HG02571 (cell line): ENCODE measurements around the gene FILIP1L.

ENCODE experiments used
- ATAC-seq: cut with Tn5 transposase; IDR thresholded peaks from one replicate; pipeline ENCODE4 v1.9.1; 2021; ENCODE audit warnings: mild to moderate bottlenecking, moderate library complexity; ENCODE audit not compliant: unreplicated experiment

FILIP1L gene

DNA sequence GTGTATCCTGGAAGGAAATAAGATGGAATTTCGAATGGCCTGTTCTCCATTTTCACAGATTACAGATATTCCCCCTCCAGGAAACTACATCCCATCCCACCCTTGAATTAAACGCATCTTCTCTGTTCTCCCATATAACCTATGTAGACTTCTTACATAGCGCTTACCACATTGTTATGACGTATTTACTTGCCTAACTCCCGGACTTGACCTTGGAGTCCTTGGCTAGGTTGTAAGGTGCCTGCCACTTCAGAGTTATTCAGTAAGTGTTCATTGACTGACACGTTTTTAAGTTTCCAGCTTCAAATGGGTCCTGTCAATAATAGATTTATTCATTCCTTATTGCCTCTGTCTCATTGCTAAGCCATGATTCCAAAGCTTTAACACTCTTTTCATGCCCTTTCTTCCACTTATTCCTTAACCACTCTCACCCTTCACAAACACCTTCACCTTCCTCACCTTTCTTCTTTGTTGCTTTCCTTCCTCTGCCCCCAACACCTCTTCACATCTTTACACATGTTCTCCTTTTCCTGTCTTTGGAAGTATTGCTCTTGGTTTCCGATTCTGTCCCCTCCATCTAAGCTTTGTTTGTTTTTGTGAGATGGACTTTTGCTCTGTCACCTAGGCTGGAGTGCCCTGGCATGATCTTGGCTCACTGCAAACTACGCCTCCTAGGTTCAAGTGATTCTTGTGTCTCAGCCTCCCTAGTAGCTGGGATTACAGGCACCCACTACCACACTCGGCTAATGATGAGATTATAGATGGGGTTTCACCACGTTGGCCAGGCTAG lies 158.3 kb downstream of the FILIP1L start:
- no peak for ATAC-seq

- ATAC-seq: no peak
Observed at GRCh38 chr3:99954914-99955644, 159.2 kb downstream of the FILIP1L start.

- no peak for ATAC-seq
Observed at GRCh38 chr3:99953596-99953995, 160.7 kb downstream of the FILIP1L start.

GRCh38 chr3:99952306-99952705 lies 162.0 kb downstream of the FILIP1L start:
- no peak for ATAC-seq

DNA sequence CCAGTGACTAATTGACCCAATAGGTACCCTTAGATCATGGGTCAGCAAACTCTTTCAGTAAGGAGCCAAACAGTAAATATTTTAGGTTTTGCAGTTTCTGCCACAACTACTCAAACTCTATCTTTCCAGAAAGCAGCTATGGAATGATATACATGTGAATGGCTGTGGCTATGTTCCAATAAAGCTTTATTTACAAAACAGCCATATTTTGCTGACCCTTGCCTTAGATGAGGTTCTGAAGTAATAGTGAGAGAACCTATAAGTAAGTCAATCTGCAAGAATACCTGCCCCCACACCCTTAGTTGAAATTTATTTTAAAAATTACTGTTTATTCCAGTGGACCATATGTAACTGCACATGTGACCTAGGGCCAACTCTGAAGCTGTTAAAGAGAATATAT lies 162.6 kb downstream of the FILIP1L start:
- ATAC-seq: no peak

GRCh38 chr3:99950921-99951320 lies 163.4 kb downstream of the FILIP1L start:
- ATAC-seq: no peak

GRCh38 chr3:99949956-99950670 lies 164.2 kb downstream of the FILIP1L start:
- ATAC-seq: no peak

DNA sequence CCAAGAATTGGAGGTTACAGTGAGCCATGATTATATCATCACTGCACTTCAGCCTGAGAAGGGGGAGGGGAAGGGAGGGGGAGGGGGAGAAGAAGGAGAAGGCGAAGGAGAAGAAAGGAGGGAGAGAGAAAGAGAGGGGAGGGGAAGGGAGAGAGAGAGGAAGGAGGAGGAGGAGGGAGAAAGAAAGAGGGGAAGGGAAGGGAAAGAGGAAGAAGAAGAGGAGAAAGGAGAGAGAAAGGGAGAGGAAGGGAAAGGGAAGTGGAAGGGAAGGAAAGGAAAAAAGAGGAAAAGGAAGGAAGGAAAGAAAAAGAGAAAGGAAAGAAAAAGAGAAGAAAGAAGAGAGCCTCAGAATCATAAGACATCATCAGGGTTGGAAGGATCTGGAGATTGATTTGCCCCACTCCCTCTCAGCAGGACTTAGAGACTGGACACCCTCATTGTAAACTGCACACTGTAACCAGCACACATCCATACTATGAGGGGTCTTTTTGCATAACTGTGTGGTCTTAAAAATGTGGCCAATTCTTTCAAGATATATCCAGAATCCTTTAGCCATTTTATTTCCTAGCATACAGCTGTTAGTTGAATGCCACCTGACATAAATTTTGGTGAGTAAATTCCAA lies 165.7 kb downstream of the FILIP1L start:
- ATAC-seq: no peak

DNA sequence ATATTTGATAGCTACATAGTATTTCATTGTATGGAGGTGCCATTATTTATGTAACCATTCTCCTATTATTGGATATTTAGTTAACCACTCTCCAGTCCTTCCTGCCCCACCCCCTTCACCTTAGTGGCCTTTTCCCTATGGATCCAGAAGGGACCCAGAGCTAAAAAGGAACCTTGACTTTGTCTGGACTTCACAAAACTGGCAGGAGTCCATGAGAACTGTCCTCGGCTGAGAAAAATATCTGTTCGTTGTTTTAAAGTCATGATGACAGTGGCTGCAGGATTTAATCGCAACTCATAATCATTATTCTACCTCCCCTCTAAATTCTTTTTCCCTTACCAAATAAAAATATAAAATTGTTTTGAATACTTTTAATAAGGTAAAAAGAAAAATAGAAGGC lies 166.9 kb downstream of the FILIP1L start:
- no peak for ATAC-seq

- no peak for ATAC-seq
Observed at GRCh38 chr3:99945328-99945995, 168.8 kb downstream of the FILIP1L start.

DNA sequence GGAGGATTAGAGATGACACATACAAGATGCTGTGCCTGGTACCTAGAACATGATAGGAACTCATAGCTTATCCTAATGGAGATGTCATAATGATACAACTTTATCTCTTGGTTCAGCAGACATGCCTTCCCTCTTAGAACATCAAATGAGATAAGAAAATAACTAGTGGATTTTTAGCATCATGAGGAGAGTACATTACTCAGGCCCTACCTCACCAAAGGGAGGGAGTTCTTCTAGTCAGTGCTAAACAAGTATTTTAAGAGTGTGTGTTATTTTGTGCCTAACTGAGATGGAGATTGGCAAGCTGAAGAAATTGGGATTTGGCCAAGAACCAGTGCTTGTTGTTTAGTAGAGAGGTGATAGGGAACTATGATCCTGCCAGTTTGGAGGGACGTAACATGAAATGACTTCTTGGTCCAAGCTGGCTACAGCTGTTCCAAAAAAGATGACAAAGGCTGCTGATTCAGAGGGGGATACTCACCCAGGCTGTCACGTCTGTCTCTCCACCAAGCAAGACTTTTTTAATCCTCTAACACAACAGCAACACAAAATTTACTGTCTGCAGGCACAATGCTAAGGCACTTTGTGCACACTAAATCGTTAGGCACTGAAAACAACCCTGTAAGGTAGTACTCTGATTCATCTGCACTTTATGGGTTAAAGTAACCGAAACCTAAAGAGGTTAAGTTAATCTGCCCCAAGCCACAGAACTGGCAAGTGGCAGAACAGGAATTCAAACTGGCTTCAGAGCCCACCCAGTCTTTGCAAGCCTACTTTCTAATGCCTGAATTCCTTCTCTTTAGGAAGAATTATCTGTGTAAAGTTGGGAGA lies 170.2 kb downstream of the FILIP1L start:
- no peak for ATAC-seq

- ATAC-seq: no peak
Observed at GRCh38 chr3:99941211-99941610, 173.1 kb downstream of the FILIP1L start.

GRCh38 chr3:99940350-99940749 lies 174.0 kb downstream of the FILIP1L start:
- ATAC-seq: no peak

DNA sequence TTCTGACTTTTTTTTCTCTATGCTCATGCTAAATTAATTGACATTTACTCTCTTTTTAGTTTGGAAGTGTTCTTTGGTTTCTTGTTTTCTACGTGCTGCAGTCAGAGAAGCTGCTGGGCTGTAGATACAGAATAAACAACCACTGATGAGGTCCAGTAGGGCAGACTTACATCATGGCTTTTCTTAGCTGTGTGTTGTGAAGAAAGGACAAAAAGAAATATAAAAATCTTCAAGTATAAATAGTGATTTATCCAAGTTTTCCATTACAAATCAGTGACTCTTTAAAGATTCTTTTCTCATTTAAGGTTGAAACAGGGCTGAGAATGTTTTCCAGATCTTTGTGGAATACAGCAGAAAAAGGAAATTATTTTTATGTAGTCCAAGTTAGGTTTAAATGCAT lies 174.4 kb downstream of the FILIP1L start:
- ATAC-seq: no peak

DNA sequence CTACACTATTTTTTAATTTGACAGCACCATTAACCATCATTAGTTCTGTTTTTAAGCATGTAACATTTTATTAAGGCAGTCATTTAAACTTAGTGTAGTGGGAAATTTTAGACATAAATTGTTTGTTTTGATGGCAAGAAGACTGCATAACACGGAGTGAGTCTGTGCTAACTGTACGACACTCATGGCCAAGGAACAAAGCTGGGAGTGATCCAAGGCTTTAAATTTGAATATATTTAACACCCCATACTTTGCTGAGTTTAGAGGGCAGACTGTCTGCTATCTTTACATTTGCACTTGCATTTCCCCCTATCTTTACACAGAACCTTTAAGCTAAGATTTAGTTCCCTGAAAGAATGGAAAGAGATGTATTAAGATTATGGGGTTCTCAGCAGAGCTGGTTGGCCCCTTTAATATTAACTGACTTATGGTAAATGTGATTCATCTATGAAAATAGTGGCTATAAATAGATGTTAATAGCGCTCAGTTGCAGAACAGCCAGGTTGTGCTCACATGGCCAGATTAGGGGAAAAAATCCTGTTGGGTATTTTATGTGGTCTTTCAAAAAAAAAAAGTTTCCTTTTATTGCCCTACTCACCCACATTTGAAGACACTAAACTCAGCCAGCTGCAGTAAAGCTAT lies 175.9 kb downstream of the FILIP1L start:
- no peak for ATAC-seq

DNA sequence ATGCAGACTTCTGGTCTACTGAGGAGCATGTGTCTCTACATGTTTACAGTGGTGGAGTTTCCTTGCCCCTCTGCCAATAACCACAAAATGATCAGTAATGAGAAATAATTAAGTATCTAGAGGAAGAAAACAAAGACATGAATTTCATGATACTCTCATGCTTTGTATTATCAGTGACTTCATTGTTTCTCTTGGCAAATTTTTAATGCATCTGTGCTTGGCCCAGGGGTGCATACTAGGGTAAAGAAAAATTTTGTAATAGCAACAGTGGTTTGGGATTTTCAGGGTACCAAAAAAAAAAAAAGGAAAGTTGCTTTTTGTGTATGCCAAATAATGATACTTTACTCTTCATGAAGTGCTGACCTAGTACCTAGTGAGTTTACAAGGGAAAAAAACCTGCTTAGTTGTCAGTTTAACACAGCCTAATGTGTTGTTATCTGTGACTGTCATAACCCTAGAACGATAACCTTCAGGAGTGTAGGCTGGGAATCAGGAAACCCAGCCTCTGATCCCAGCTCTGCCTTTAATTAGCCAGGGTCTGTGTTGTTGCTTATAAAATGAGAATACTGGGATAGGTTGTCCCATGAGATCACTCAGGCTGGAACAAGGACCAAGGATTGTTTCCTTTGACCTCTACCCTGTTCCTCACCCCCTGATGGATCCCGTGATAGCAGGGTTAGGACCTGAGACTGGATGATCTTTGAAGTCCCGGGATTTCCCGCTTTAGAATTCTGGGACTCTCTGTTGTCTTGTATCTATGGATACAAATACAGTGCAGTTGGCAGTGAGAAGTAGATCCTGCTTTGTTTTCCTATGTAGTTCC lies 179.1 kb downstream of the FILIP1L start:
- ATAC-seq: no peak

- ATAC-seq: no peak
Observed at GRCh38 chr3:99933971-99934750, 180.1 kb downstream of the FILIP1L start.

- ATAC-seq: no peak
Observed at GRCh38 chr3:99931059-99931458, 183.2 kb downstream of the FILIP1L start.
